Measurements from ENCODE around the gene ISG20L2.

The ISG20L2 gene

DNA sequence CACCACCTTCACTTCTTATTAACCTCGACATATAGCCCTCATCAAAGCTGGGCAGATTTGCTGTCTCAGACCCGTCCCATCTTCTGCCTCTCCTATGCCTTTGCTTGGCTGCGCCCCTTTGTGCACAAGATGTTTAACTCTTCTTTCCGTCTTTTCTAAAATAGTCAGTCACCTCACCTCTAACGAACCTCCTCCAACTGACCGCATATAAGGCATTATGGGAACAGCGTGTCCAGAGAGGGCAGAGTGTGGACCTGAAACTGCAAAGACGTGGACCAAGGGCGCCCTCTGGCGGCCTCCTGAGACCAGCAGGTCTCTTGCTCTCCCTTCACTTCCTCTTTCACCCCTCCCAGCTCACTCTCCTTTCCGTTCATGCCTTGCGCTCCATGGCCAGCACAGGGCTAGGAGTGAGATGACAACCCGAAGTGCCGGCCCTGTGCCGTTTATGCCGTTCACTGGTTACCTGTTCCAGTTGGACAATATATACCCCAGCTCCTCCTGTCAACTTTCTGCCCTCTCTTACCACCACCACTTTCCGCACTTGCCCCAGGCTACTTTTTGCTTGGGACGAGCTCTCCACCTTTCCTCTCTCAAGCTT, 2.8 kb downstream of the ISG20L2 start:
- peak overlapping the region; percentile 52 for H3K4me3 ChIP-seq (ENCODE audit: low read depth, low read length)
- TF ChIP-seq, protein P1, sequence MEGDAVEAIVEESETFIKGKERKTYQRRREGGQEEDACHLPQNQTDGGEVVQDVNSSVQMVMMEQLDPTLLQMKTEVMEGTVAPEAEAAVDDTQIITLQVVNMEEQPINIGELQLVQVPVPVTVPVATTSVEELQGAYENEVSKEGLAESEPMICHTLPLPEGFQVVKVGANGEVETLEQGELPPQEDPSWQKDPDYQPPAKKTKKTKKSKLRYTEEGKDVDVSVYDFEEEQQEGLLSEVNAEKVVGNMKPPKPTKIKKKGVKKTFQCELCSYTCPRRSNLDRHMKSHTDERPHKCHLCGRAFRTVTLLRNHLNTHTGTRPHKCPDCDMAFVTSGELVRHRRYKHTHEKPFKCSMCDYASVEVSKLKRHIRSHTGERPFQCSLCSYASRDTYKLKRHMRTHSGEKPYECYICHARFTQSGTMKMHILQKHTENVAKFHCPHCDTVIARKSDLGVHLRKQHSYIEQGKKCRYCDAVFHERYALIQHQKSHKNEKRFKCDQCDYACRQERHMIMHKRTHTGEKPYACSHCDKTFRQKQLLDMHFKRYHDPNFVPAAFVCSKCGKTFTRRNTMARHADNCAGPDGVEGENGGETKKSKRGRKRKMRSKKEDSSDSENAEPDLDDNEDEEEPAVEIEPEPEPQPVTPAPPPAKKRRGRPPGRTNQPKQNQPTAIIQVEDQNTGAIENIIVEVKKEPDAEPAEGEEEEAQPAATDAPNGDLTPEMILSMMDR (IDR thresholded peaks at IDR 0.05; ENCODE audit: low read depth, low read length): peak; percentile 89

DNA sequence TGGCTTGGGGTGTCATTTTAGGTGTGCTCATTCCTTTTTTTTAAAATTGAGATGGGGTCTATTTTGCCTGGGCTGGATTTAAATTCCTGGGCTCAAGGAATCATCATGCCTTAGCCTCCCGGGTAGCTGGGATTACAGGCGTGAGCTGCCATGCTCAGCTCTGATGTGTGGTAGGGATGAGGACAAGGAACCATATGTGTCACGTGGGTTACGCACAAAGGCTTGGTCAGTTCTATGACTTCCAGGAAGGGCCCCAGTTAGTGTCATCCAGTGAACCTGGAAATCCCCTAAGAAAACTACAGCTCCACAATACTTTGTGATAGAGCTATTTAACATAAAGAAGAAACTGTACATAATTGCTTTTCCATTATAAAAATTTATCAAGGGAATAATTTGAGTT, 7.0 kb downstream of the ISG20L2 start:
- H3K4me3 ChIP-seq (ENCODE audit: low read depth, low read length): no peak overlapping the region
- TF ChIP-seq, protein P1 (IDR thresholded peaks at IDR 0.05; ENCODE audit: low read depth, low read length): no peak

DNA sequence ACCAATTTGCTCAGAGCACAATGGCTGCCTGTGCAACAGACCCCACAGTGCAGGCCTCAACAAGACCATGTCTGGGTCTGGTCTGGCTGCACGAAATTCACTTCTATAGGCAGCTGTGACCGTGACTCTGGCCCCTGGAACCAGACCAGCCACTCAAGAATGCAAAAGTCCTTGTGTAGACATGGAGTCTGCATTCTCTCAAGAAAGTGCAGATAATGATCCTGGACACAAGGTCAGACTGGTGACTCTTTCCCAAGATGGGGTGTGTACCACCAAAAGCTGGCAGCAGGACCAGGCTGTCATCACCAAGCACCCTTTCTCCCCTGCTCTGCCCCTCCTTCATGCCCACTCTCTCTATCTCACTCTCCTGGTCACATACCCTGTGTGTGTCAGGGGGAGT, 7.4 kb downstream of the ISG20L2 start:
- H3K4me3 ChIP-seq (ENCODE audit: low read depth, low read length): no peak overlapping the region
- TF ChIP-seq, protein P1 (IDR thresholded peaks at IDR 0.05; ENCODE audit: low read depth, low read length): no peak

DNA sequence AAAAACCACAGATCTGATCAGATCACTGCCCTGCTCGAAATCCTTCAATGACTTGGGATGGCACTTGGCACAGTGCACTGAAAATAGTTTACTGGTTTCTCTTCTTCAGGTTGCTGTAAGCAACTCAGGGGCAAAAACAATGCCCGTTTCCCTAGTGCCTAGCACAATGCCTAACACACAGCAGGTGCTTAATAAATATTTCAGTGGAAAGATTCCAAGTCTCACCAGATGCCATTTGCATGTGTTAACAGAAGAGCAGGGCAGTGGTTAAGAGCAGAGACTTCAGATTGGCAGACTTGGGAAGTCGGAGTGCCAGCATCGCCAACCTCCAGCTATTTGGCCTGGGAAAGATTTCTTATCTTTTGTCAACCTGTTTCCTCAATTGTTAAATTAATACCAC, 11.2 kb downstream of the ISG20L2 start:
- TF ChIP-seq, protein P1 (IDR thresholded peaks at IDR 0.05; ENCODE audit: low read depth, low read length): no peak
- H3K4me3 ChIP-seq (ENCODE audit: low read depth, low read length): no peak overlapping the region

DNA sequence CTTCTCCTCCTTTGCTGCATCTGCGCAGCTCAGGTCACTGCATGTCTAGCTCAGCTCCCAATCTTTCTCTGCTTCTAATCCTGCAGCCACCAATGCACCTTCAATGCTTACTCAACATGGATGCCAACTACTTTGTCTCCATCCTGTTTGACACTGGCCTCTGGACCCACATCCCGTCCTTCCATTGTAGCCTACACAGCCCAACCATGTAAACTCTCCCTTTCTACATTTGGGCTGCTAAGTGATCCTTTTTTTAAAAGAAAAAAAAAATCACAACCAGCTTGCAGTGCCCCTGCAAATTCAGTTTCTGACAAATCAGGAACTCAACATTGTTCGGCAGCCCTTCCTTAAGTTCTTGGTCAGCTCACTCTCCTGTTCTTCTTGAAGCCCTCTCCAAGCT, 13.7 kb downstream of the ISG20L2 start:
- H3K4me3 ChIP-seq (ENCODE audit: low read depth, low read length): no peak overlapping the region

DNA sequence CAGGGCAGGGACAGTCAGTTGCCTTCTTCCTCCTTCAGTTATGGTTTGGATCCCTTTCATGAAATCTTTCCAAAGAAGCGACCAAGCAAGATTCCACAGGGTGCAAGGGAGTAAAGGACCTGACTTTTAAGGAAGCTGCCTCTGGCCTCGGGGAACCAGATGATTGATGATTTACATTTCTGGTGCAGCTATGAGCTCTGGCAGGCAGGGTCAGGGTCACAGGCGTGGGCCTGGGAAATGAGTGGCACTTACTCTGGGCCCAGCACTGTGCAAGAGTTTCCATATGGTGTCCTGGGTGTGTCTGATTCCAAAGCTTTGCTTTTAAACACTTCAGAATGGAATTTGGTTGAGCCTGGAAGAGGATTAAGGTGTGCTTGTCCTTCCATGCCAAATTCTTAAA, 15.9 kb downstream of the ISG20L2 start:
- TF ChIP-seq, protein P1 (IDR thresholded peaks at IDR 0.05; ENCODE audit: low read depth, low read length): no peak

More for the DNA sequence above, 13.7 kb downstream of the ISG20L2 start:
- TF ChIP-seq, protein P1 (IDR thresholded peaks at IDR 0.05; ENCODE audit: low read depth, low read length): no peak

DNA sequence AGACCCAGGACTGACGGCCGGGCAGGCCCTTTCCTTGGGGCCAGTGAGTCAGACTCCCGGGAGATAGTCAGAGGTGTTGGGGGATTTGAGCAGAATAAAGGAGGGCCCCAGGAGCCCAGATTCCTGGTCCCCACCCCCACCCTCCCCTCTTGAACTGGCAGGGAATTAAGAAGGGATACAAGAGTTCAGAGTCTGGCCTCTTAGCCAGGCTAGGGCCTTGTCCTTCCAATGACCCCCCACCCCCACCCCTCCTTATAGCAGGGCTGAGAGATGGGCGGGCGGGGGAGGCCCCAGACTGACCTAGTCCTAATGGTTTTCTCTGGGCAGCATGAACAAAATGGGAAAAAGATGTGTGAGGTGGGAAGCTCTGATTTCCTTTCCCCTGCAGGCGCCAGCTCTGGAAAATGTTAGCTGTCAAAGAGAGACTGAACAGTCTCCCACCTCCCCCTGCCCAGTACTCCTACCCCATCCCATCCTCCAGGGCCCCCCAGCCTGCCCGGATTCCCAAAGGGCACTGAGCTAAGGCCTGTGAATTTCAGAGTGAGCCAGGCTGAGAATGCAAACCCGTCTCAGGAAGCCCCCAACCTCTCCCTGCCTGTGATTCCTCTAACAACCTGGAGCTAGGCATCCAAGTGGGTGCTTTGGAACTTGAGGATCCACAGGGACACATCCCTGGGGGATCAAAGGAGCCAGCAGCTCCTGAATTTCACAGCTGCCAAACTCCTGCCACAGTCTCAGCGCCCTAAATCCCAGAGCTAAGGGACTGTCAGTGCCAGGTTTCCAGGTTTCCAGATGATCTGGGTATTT, 17.4 kb downstream of the ISG20L2 start:
- TF ChIP-seq, protein P1 (IDR thresholded peaks at IDR 0.05; ENCODE audit: low read depth, low read length): no peak
- no peak overlapping the region for H3K4me3 ChIP-seq (ENCODE audit: low read depth, low read length)

More for the DNA sequence above, 15.9 kb downstream of the ISG20L2 start:
- no peak overlapping the region for H3K4me3 ChIP-seq (ENCODE audit: low read depth, low read length)
